ENCODE measurements around the gene BNIP3. TPM values are rescaled to one million over a fixed set of nuclear protein-coding genes. Genes with fewer than 3 reads are reported as not detected.
"Not testable (repeated sequence)": the region's sequence is repeated elsewhere in the genome, so short reads cannot be mapped to it uniquely, and the experiment has no call there.

Gene BNIP3
- total and polyA plus RNA-seq, 2 donors = 24.1 to 50.5 TPM

GRCh38 chr10:131996466-131997365 lies 15.0 kb upstream of the BNIP3 start:
- no peaks in the 10 kb centered on the region for H3K36me3 ChIP-seq (ENCODE audit: insufficient read depth)
- no peak for DNase-seq (ENCODE audit: extremely low spot score)
- no peaks in the 10 kb centered on the region for H3K4me1 ChIP-seq (ENCODE audit: insufficient read depth)
- no peak overlapping the region for H3K27ac ChIP-seq (ENCODE audit: low read depth)
- 78% methylated on average over 16 of the region's 16 CpGs for WGBS
- H3K4me3 ChIP-seq (ENCODE audit: low read depth, low read length) = no peak overlapping the region

- DNase-seq (ENCODE audit: extremely low spot score) = no peak
- 48% methylated on average over 3 of the region's 3 CpGs for WGBS
- H3K27ac ChIP-seq (ENCODE audit: low read depth) = no peak overlapping the region
- no peak overlapping the region for H3K4me3 ChIP-seq (ENCODE audit: low read depth, low read length)
- no peaks in the 10 kb centered on the region for H3K4me1 ChIP-seq (ENCODE audit: insufficient read depth)
- H3K36me3 ChIP-seq (ENCODE audit: insufficient read depth) = no peaks in the 10 kb centered on the region
Measured at GRCh38 chr10:131994435-131994834, 12.7 kb upstream of the BNIP3 start.

GRCh38 chr10:131993275-131993674 lies 11.6 kb upstream of the BNIP3 start:
- no peak overlapping the region for H3K4me3 ChIP-seq (ENCODE audit: low read depth, low read length)
- WGBS = 87% methylated on average over 14 of the region's 14 CpGs
- H3K27ac ChIP-seq (ENCODE audit: low read depth) = no peak overlapping the region
- H3K4me1 ChIP-seq (ENCODE audit: insufficient read depth) = no peaks in the 10 kb centered on the region
- no peaks in the 10 kb centered on the region for H3K36me3 ChIP-seq (ENCODE audit: insufficient read depth)
- no peak for DNase-seq (ENCODE audit: extremely low spot score)

- no peak overlapping the region for H3K27ac ChIP-seq (ENCODE audit: low read depth)
- no peak overlapping the region for H3K4me3 ChIP-seq (ENCODE audit: low read depth, low read length)
- H3K36me3 ChIP-seq (ENCODE audit: insufficient read depth) = no peaks in the 10 kb centered on the region
- WGBS = 90% methylated on average over 3 of the region's 3 CpGs
- H3K4me1 ChIP-seq (ENCODE audit: insufficient read depth) = no peaks in the 10 kb centered on the region
- DNase-seq (ENCODE audit: extremely low spot score) = no peak
Measured at GRCh38 chr10:131991726-131992125, 10.0 kb upstream of the BNIP3 start.

- H3K27ac ChIP-seq (ENCODE audit: low read depth); H3K36me3 ChIP-seq (ENCODE audit: insufficient read depth); H3K4me3 ChIP-seq (ENCODE audit: low read depth, low read length); DNase-seq (ENCODE audit: extremely low spot score); H3K4me1 ChIP-seq (ENCODE audit: insufficient read depth): not testable (repeated sequence)
- 96% methylated on average over 2 of the region's 3 CpGs for WGBS
Measured at GRCh38 chr10:131987786-131988185, 6.1 kb upstream of the BNIP3 start.

GRCh38 chr10:131987301-131987700 lies 5.6 kb upstream of the BNIP3 start:
- H3K36me3 ChIP-seq (ENCODE audit: insufficient read depth); H3K27ac ChIP-seq (ENCODE audit: low read depth); H3K4me3 ChIP-seq (ENCODE audit: low read depth, low read length); H3K4me1 ChIP-seq (ENCODE audit: insufficient read depth); DNase-seq (ENCODE audit: extremely low spot score): not testable (repeated sequence)
- 93% methylated on average over 4 of the region's 5 CpGs for WGBS

- not testable (repeated sequence) for DNase-seq (ENCODE audit: extremely low spot score); H3K4me1 ChIP-seq (ENCODE audit: insufficient read depth); H3K4me3 ChIP-seq (ENCODE audit: low read depth, low read length); H3K36me3 ChIP-seq (ENCODE audit: insufficient read depth); H3K27ac ChIP-seq (ENCODE audit: low read depth)
- WGBS = 96% methylated on average over 7 of the region's 7 CpGs
Measured at GRCh38 chr10:131986851-131987250, 5.1 kb upstream of the BNIP3 start.

- 72% methylated on average over 6 of the region's 6 CpGs for WGBS
- H3K4me1 ChIP-seq (ENCODE audit: insufficient read depth) = no peaks in the 10 kb centered on the region
Measured at GRCh38 chr10:131983780-131984179, 2.1 kb upstream of the BNIP3 start.

GRCh38 chr10:131982796-131983195 lies 1.1 kb upstream of the BNIP3 start:
- Histone ChIP-seq H3K4me3 (ENCODE audit: low read depth, low read length) (peak overlapping the region; percentile 84), H3K4me1 (ENCODE audit: insufficient read depth) (no peaks in the 10 kb centered on the region), H3K27ac (ENCODE audit: low read depth) (no peak overlapping the region), H3K36me3 (ENCODE audit: insufficient read depth) (no peaks in the 10 kb centered on the region)
- 70% methylated on average over 21 of the region's 21 CpGs for WGBS
- no peak for DNase-seq (ENCODE audit: extremely low spot score)

More at GRCh38 chr10:131983780-131984179, 2.1 kb upstream of the BNIP3 start:
- Histone ChIP-seq H3K4me3 (ENCODE audit: low read depth, low read length) (no peak overlapping the region), H3K27ac (ENCODE audit: low read depth) (no peak overlapping the region), H3K36me3 (ENCODE audit: insufficient read depth) (no peaks in the 10 kb centered on the region)
- no peak for DNase-seq (ENCODE audit: extremely low spot score)

GRCh38 chr10:131982185-131982756 lies 548 bp upstream of the BNIP3 start:
- Histone ChIP-seq H3K27ac (ENCODE audit: low read depth) (no peak overlapping the region), H3K36me3 (ENCODE audit: insufficient read depth) (no peaks in the 10 kb centered on the region), H3K4me3 (ENCODE audit: low read depth, low read length) (peak overlapping the region; percentile 84), H3K4me1 (ENCODE audit: insufficient read depth) (no peaks in the 10 kb centered on the region)
- 1% methylated on average over 83 of the region's 83 CpGs for WGBS
- no peak for DNase-seq (ENCODE audit: extremely low spot score)

GRCh38 chr10:131980761-131981428 lies 828 bp downstream of the BNIP3 start:
- no peaks in the 10 kb centered on the region for H3K36me3 ChIP-seq (ENCODE audit: insufficient read depth)
- DNase-seq (ENCODE audit: extremely low spot score) = no peak
- peak overlapping the region; percentile 84 for H3K4me3 ChIP-seq (ENCODE audit: low read depth, low read length)
- no peaks in the 10 kb centered on the region for H3K4me1 ChIP-seq (ENCODE audit: insufficient read depth)
- no peak overlapping the region for H3K27ac ChIP-seq (ENCODE audit: low read depth)
- 8% methylated on average over 31 of the region's 31 CpGs for WGBS

GRCh38 chr10:131980321-131980720 lies 1.4 kb downstream of the BNIP3 start:
- Histone ChIP-seq H3K4me1 (ENCODE audit: insufficient read depth) (no peaks in the 10 kb centered on the region), H3K27ac (ENCODE audit: low read depth) (no peak overlapping the region), H3K4me3 (ENCODE audit: low read depth, low read length) (peak overlapping the region; percentile 38), H3K36me3 (ENCODE audit: insufficient read depth) (no peaks in the 10 kb centered on the region)
- no peak for DNase-seq (ENCODE audit: extremely low spot score)
- 82% methylated on average over 8 of the region's 8 CpGs for WGBS

GRCh38 chr10:131979821-131980270 lies 1.9 kb downstream of the BNIP3 start:
- WGBS = 7% methylated on average over 30 of the region's 30 CpGs
- Histone ChIP-seq H3K4me3 (ENCODE audit: low read depth, low read length) (peak overlapping the region; percentile 38), H3K4me1 (ENCODE audit: insufficient read depth) (no peaks in the 10 kb centered on the region), H3K27ac (ENCODE audit: low read depth) (no peak overlapping the region), H3K36me3 (ENCODE audit: insufficient read depth) (no peaks in the 10 kb centered on the region)
- DNase-seq (ENCODE audit: extremely low spot score) = no peak

GRCh38 chr10:131979336-131979735 lies 2.4 kb downstream of the BNIP3 start:
- Histone ChIP-seq H3K4me3 (ENCODE audit: low read depth, low read length) (peak overlapping the region; percentile 38), H3K4me1 (ENCODE audit: insufficient read depth) (no peaks in the 10 kb centered on the region), H3K27ac (ENCODE audit: low read depth) (no peak overlapping the region), H3K36me3 (ENCODE audit: insufficient read depth) (no peaks in the 10 kb centered on the region)
- 68% methylated on average over 7 of the region's 7 CpGs for WGBS
- DNase-seq (ENCODE audit: extremely low spot score) = no peak
